Measurements from ENCODE around the gene EXOC6B. TPM values are rescaled to one million over a fixed set of nuclear protein-coding genes. Genes with fewer than 3 reads are reported as not detected.

Gene EXOC6B
- total RNA-seq, 4 donors from 2014 or later, result 15.7 to 58.4 (median 37.9) TPM

- H3K9me3 ChIP-seq, result no peaks in the 10 kb centered on the region
- 2% methylated on average over 18 to 43 of the region's 68 CpGs for WGBS, 2 donors (ENCODE audit: low coverage in 1 of 2)
Measured at GRCh38 chr2:72148003-72148836, 677.6 kb downstream of the EXOC6B start.

GRCh38 chr2:72147303-72147971, 678.4 kb downstream of the EXOC6B start, which contains the start of gene CYP26B1:
CYP26B1 (minus strand) TSS chr2:72147862; CDS start chr2:72147834, 28 bp downstream.
- WGBS, 2 donors (ENCODE audit: low coverage in 1 of 2), result 3 to 14% methylated on average over 11 to 37 of the region's 69 CpGs
- Histone ChIP-seq H3K27me3 (peaks cover 71% of the 10 kb centered on the region), H3K9me3 (no peaks in the 10 kb centered on the region), H3K4me1 (peaks cover 44 to 75% (median 64%) of the 10 kb centered on the region in 4 donors), H3K36me3 (no peaks in the 10 kb centered on the region), H3K27ac (no peak within 1 kb of the TSS), H3K4me3 (peak within 1 kb of the TSS; percentile 39 to 62 (median 42))
- in situ Hi-C loops (cut with MboI; ENCODE audit: low pct_ligation_motif_present in 1 of 4, low pct_unique_long_range_greater_than_20kb in 1 of 4, low sequenced_read_pairs in 3 of 4) (loop anchor here in 3 of 4 donors (10.0 to 25.0 kb wide), 4 partner anchors 223 to 590 kb away; no protein-coding TSS in a partner anchor), intact Hi-C loops (cut with DNase I; ENCODE audit: low total_unique reads) (no loop called here)
- TF ChIP-seq POLR2AphosphoS5 (IDR thresholded peaks at IDR 0.05) (no peak), POLR2A (IDR thresholded peaks at IDR 0.05) (no peak), CTCF (IDR thresholded peaks at IDR 0.05) (no peak), EP300 (IDR thresholded peaks at IDR 0.05; ENCODE audit: low read depth) (no peak)
- no peak for DNase-seq

More at GRCh38 chr2:72148003-72148836, 677.6 kb downstream of the EXOC6B start:
- no peak for DNase-seq
- Histone ChIP-seq H3K27ac (no peak overlapping the region), H3K27me3 (peaks cover 67% of the 10 kb centered on the region), H3K36me3 (no peaks in the 10 kb centered on the region), H3K4me3 (peak overlapping the region; percentile 39 to 62 (median 42)), H3K4me1 (peaks cover 38 to 67% (median 58%) of the 10 kb centered on the region in 4 donors)
- TF ChIP-seq EP300 (IDR thresholded peaks at IDR 0.05; ENCODE audit: low read depth) (no peak), POLR2A (IDR thresholded peaks at IDR 0.05) (no peak), CTCF (IDR thresholded peaks at IDR 0.05) (no peak), POLR2AphosphoS5 (IDR thresholded peaks at IDR 0.05) (no peak)
- in situ Hi-C loops (cut with MboI; ENCODE audit: low pct_ligation_motif_present in 1 of 4, low pct_unique_long_range_greater_than_20kb in 1 of 4, low sequenced_read_pairs in 3 of 4) (loop anchor here in 3 of 4 donors (10.0 to 25.0 kb wide), 4 partner anchors 223 to 589 kb away; no protein-coding TSS in a partner anchor), intact Hi-C loops (cut with DNase I; ENCODE audit: low total_unique reads) (no loop called here)

GRCh38 chr2:72146347-72147302, 679.2 kb downstream of the EXOC6B start:
- Histone ChIP-seq H3K27ac (no peak overlapping the region), H3K36me3 (no peaks in the 10 kb centered on the region), H3K4me3 (peak overlapping the region in 3 of 4 donors; percentile 10 to 36 (median 19)), H3K4me1 (peaks cover 44 to 76% (median 64%) of the 10 kb centered on the region in 4 donors), H3K9me3 (no peaks in the 10 kb centered on the region), H3K27me3 (peaks cover 74% of the 10 kb centered on the region)
- no peak for DNase-seq
- TF ChIP-seq POLR2A (IDR thresholded peaks at IDR 0.05) (no peak), EP300 (IDR thresholded peaks at IDR 0.05; ENCODE audit: low read depth) (no peak), CTCF (IDR thresholded peaks at IDR 0.05) (no peak), POLR2AphosphoS5 (IDR thresholded peaks at IDR 0.05) (no peak)
- WGBS, 2 donors (ENCODE audit: low coverage in 1 of 2), result 11 to 18% methylated on average over 7 to 56 of the region's 58 CpGs
- intact Hi-C loops (cut with DNase I; ENCODE audit: low total_unique reads) (no loop called here), in situ Hi-C loops (cut with MboI; ENCODE audit: low pct_ligation_motif_present in 1 of 4, low pct_unique_long_range_greater_than_20kb in 1 of 4, low sequenced_read_pairs in 3 of 4) (loop anchor here in 3 of 4 donors (10.0 to 25.0 kb wide), 4 partner anchors 222 to 591 kb away; no protein-coding TSS in a partner anchor)
